ENCODE data around the gene LRMDA.
A peak's percentile ranks its signal among the peaks of the same experiment; 100 is the strongest.

LRMDA gene

DNA sequence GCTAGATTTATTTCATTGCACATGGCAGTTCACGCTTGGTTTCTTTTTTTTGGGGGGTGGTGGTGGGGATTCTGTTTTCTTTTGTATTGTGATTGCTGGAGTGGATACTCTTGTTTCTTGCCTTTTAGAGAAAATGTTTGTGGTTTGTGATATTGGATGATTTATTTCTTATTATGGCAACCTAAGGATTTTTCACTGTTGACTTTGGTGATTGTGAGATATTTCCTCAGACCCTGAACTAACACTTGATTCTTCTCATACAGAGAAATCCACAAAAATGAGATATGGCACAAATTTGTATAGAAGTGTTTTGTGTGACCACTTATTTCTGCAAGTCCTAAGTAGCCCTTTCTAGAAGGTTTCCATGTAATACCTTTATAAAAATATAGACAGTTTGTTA, 871.1 kb downstream of the LRMDA start:
- no peak for DNase-seq

DNA sequence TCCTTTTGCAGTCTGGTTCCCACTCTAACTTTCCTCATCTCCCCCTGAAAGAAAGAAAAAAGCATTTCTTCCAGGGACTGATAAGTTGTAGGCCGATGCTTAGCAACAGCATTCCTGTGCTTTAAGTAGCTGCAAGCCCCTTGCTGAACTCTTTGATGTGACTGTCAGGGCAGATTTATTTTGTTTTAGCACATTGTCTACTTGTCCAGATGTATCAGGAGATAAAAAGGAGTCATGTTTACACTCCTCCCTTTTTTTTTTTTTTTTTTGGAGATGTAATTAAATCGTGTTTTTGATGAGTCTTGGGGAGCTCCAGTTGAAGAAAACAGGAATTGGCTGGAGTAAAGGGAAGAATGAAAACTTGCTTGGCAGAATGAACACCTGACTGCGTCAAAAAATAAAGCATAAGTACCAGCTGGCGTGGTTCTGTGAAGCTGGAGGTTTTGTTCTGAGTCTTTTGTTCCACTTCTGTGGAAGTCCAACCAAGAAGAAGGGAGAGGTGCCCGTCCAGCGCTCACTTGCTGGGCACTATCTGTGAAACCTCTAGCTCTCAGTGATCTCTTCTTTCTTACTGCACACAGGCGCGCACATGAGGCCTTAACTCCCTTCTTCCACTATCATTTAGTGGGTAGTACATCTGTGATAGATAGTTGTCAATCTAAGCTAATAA, 871.7 kb downstream of the LRMDA start:
- DNase-seq: peak; percentile 5

DNA sequence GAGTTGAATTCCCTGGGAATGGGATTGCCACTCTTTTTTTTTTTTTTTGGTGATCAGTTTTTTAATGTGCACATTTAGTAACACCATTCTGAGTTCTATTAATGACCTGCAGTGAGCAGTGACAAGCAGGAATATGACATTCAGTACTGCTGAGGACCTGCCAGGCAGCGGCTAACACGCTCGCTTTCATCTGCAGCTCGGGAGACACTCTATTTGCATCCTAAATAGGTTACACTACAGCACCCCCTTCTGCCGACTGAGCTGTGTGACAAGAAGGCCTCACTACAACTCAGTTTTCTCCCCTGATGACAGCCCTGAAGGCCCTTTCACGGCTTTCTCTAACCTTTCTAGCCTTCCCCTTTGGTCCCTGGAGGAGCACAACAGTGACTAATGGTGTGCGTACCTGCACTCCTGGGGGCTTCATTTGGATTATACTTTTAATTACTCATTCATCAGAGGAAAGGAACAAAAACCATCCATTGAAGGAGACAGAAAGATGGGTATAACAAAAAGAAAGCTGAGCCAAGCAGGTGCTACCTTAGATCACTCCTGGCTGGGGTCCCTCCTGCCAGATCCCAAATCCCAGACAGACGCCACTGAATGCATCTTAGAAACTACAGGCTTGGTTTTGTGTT, 872.4 kb downstream of the LRMDA start:
- DNase-seq: peak; percentile 78

DNA sequence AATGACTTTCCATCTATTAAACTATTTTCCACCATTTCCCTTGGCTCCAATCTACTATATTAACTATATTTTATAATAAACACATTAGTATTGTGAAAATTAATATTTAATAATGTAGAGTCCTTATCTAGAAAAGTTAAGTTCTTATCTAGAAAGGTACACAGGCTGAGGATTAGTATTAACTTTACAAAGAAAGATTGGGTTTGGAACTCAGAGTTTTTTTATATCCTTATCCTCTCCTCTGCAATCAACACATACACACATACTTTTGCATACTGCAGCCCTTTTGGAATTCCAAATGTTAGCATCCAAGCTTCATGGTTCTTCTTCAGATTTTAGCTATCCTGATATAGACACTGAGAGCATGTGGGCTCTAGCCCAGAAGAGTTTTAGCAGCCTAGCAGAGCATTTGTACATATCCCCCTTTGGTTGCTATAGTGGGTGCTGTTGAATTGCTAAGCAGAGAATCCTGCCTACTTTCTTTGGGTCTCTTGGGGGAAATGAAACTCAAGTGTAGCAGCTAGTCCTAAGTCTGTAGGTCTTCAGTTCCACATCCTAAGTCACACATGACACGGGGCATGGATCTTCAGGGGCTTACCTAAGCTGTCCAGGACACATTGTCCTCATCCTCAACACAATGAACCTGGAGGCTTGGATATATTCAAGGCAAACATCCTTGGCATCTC, 874.6 kb downstream of the LRMDA start:
- no peak for DNase-seq

DNA sequence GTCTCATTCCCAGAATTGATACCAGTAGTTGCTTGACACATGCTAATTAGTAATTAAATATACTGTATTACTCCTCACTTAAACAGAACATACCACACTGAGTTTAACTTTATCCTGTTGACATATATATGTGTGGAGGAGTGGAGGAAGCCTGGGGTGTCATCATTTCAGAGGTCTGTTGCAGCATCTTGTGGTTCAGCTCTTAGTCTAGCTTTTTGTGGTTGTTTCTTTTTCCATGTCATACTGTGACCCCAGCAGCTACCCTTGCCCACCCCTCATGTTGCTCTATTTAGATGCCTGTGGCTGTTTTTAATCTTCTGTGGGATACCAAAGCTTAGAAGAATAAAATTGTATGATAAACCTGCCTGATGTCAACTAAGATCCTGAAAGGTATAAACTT, 875.4 kb downstream of the LRMDA start:
- peak; percentile 69 for DNase-seq

DNA sequence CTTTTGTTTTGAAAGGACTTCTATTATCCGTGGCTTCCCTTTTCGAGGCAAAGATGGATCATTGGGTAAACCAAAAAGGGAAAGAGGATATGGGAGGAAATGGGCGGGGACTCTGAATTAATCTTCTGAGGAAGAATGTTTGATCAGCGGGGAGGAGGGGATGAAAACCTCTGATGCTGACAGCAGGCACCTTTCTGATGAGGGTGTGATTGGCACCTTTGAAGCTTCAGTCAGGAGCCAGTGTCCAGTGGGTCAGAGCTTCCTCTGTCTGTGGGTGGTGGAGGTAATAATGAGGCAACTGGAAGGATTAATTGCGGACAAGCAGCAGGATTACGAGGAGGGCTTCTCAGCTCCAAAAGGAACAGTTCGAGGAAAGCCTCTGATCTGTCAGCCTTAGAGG, 877.6 kb downstream of the LRMDA start:
- DNase-seq: no peak

DNA sequence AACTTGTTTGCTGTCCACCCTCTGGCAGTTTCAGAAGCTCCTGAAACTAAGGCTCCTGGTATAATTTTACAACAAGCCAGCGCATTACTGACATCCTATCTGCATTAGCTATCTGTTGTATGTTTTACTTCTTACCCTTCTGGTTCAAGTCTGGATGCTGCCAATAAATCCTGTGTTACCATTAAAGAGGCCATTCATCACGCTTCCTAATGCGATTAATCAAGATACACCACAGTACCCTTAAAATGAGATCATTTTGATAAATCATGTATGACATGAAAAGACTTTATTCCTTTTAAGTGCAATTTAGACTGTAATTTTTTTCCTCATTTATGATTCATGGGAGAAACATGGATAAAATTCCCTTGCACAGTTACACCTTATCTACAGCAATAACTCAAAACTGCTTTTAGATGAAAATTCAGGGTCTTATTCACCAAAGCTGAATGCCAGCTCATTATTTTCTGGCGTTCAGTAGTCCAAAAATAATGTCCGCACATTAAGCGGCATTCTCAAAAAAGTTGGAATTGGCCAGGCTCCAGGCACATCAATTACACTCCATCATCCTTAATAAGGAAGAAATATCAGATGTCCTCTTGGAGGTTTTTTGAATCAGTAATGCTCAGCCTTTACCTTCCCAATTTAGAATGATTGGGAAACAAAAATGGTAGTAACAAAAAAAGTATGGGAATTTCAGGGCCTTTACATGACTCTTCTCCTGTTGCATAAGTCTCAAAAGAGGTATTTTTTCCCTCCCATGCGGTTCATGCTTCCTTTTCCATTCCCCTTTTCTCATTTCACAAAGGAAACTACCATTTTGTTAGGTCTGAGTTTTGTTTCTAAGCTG, 878.5 kb downstream of the LRMDA start:
- no peak for DNase-seq

DNA sequence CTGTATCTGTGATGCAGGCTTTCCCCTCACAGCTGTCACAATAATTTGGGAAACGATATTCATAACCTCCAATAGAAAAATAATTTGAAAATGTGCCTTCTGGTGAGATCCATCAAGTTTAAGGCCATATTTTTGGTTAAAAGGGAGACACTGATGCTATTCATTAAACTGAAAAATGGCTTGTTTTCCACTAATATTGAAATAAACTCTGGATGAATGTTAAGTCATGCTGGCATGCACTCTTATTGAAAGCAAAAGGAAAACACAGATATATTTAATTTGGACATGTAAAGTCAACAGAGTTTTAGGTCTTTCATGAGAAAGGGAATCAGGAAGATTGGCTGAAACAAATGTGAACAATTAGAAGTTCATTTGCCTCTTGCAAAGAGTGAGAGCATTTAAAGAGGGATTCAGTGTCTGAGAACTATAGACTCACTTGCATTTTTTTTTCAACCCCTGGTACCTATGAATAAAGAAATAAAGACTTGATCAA, 879.2 kb downstream of the LRMDA start:
- DNase-seq: no peak

DNA sequence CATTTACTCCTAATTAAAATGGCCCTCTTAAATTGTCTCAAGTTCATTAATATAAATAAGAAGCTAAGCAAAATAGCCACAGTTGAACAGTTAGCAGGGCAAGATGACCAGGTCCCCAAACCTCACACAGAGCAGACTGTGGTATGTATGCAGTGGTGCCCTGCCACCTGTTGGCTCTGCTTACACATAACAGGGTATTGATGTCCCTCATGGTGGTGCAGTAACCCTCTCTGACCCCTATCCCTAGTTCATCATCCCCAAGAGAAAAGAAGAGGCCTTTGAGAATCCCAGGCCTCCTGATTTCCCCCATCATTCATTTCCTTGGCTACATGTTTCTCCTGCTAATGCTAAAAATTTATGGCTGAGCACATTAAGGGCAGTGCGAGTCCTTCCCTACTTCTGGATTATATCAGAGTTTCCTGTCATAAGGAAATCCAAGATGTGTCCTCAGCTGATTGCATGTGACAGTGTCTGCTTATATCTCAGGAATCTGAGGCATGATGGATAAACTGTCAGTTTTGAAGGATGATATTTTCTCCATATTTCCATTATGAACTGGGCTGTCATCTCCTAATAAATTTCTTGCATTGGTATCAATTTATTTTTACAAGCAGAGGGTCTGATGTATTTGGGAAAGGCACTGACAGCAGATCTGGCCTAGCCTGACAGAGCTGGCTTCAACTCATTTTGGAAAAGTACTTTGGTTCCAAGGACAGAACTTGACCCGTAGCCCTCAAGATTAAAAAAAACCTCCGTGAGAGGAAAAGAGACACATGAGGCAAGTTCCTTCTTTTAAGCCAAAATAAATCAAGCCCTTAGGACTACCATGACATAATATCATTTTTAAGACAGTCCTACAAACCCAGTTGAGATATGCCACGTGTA, 880.6 kb downstream of the LRMDA start:
- DNase-seq: peak; percentile 60

DNA sequence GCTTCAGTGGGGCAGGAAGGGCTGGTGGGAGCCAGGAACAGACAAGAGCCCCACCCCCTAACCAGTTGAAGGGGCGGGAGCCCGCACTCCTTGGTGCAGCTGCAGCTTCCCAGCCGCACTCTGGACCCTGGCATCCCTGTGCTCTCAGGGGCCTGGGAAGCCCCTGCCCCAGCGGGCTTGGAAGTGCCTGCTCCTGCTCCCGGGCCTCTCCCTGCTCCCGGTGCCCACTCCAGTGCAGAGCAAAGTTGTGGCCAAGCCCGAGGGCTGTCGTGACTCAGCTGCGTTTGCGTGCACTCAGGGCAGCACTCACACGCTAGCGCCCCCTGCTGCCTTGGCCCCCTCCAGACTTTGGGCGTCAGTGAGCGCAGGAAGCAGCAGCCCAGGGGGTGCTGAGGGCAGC, 883.8 kb downstream of the LRMDA start:
- no peak for DNase-seq

DNA sequence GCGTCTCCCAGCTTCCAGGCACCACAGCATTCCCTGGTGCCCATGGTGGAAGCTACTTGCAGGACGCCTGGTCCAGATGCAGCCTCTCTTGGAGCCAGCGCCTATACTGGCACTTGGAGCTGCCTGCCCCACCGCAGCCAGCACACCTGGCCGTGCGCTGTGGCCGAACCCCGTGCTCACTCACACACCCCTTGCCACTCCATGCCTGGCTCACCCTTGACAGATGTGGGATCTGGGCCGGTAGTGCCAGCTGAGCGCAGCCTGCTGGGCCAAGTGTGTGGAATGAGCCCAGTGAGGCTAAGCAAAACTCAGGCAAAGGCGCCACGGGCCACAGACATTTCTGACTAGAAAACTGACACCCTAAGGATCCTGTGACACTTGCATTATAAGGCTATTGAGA, 884.8 kb downstream of the LRMDA start:
- no peak for DNase-seq

DNA sequence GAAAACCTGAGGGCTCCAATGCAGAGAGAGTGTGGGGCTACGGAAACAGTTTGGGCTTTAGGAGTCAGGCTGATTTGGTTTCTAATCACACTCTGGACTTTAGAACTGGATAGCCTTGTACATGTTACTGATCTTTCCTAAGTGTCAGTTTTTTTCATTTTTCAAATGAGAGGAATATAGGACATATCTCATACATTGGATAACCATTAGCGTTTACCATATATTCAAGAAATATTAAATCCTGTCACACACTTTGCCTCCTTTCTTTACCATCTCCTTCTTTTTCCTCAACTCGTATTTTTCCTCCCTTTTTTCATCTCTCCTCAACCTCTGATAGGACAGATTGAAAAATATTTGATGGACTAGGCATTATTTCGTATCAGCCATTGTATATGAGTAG, 885.7 kb downstream of the LRMDA start:
- DNase-seq: no peak

DNA sequence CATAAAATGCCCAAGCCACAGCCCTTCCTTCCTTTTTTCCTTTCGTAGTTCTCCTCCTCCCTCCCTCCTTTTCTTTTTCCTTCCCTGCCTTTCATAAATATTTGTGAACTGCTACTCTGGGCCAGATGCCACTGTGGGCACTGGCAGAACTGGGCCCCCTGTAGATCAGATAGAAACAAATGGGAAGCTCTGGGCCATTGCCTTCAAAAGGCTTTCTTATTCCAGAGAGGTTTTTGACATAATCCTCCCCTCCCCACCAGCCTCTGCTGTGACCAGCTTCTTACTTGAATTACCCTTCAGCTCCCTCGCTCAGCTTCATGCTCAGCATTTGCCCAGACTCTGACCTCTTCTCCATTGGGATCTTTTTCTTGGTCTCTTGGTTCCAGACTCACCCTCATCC, 886.8 kb downstream of the LRMDA start:
- DNase-seq: no peak

DNA sequence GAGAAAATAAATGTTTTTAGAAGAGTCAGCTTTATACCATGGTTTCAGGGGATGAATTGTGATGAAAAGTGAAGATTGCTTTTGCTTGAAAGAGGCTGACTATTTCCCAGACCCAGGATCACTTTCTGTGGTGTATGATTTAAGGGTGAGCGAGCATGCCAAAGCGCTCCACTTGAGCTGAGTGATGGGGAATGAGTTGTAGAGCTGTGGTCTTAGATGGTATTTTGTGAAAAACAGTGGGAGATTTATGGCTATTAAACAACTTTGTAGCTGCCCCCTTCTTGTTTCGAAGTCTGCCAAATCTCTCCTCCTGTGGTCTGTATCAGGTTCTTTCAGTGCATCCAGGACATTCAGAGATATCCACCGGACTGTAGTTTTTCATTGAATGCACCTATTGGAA, 888.2 kb downstream of the LRMDA start:
- DNase-seq: no peak

DNA sequence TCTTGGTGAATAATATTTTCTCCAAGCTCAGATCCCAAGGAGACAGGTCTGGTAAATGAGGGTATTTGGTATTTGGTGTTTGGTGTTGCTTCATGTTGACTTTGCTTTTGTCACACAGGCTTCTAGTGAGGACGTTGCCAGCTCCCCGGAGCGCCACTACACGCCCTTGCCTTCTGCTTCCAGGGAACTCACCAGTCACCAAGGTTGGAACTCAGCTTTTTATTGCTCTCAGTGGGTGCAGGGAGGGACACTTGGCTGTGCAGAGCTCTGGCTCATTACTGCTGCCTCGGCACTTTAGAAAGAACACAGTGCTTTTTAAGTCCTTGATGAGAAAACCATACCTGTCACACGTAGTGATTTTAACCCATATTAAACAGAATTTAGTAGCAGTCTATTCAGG, 892.9 kb downstream of the LRMDA start:
- no peak for DNase-seq

DNA sequence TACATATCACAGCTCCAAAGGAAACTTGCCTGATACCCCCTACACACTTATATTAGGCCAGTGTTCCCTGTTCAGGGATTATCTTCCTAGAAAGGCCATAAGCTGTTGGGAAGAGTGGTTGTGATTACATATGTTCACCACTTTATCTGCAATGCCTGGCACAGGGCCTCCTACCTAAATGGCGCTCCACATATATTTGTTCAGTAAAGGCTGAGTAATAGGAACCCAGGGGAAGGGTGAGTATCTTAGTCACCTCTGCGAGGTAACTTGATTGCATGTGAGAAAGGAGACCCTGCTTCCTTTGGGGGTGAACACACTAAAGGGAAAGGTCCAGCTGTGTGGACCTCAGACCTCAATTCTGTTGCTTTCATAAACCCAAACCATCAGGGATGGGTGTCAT, 896.0 kb downstream of the LRMDA start:
- DNase-seq: no peak

DNA sequence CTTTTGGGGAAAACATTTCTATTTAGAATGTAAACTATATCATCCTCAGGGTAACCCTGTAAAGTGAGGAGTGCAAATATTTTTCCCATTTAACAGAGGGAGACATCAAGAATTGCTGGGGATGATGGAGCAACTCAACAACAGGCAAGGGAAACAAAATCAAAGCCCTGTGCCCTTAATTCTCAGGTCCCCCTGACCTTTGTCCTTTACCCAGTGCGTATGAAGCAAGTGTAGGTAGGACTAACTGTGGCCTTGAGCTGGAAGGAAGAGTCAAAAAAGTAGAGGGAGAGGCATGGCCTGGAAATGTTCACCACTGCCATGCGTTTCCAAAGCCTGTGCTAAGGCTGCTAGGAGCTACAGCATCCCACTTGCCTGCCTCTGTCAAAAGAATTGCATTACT, 896.9 kb downstream of the LRMDA start:
- no peak for DNase-seq

DNA sequence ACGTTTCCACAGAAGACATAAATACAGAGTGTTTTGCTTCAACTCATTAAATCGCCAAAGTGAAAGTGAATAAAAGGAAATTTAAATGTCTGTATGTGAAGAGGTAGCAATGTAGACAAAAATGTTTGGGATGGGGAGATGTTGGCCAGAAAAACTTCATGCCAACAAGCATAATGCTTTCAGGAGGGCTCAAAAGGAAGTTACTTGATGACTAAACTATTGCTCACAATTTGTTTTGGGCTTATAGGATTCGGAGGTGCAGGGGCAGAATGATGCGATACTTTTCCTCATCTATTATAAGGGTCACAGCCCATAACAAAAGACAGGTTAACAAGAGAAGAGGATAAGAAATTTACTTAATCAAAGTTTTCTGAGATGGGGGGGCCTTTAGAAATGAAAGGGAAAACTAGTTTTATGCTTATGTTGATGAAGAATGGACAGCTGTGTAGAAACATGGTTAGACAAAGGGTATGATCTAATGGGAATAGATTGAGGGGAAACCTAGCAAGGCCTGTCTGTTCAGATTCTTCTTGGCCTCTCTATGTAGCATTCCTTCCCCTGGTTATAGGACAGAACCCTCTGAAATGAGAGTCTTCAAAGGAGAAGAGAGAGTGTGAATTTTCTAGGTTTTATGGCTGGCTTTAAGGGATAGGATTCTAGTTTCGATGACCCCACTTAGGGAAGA, 898.6 kb downstream of the LRMDA start:
- DNase-seq: no peak

DNA sequence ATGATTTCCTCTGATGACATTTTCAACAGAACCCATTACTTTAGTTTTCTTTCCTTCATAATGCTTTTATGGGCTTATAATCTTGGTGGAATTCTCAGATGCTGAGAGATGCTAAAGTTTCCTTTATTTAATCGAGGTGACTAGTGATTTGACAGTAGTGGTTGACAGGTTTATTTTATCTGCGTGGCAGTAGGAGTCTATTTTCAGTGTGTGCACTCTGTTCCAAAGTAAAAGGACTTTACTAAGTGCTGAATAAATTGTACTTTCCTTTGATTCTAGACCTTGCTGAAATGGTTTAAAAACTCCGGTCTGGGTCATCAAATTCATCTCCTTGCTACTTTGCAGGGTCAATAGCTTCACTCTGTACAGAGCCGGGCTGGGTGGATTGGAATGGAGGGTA, 900.3 kb downstream of the LRMDA start:
- DNase-seq: no peak

DNA sequence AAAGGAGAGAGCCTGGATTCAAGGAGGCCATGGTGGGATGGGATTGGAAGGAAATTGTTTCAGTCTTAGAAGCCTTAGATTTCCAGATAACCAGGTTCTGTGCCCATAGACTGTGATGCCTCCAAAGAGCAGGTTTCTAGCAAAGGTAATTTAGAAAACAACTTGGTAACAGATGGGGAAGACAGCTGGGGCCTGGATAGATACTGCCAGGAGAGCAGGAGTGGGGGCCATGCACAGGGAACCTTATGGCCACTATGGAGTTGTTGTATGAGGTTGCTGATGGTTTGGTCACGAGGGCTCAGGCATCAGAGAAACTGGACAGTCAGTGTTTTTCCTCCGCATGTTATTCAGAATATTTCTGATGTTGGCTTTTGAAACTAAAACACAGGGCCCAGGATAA, 901.9 kb downstream of the LRMDA start:
- DNase-seq: no peak

DNA sequence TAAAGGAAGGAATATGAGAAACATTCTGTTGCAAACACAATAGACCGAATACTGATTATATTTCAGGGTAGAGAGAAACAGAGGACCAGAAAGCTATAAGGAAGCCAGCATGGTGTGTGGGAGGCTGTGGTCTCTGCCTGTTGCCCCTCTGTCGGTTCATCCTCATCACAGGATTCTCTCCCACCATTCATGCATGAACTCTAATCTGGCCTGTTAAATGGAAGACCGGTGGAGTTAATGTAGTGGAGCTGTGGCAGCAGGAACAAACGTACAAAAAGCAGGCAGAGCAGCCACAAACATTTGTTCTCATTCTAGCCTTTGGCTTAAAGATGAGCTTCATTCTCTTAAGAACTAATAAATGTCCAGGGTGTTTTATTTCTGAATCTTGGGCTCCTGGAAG, 902.4 kb downstream of the LRMDA start:
- no peak for DNase-seq

DNA sequence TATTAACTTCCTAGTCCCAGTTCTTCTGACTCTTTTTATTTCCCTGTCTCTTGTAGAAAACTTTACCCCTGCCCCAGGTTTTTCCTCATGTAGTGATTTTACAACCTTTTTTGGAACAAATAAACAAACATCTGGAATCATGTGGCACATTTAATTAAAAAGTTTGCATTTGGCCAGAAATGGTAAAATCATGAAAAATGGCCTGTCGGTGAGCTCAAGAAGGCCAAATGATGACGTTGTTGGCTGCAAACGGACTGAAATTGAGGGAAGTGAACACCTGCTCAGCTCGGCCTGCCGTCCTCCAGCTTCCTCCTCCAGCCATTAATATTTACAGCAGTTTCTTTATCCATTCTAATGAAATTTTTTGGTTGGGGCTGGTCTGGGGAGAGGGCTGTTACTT, 902.8 kb downstream of the LRMDA start:
- no peak for DNase-seq
